GM19043 (cell line): ENCODE measurements around the gene PROP1.
A peak's percentile ranks its signal among the peaks of the same experiment; 100 is the strongest.
"Not testable (repeated sequence)": the region's sequence is repeated elsewhere in the genome, so short reads cannot be mapped to it uniquely, and the experiment has no call there.

ENCODE experiments used
- ATAC-seq: cut with Tn5 transposase; IDR thresholded peaks from one replicate; pipeline ENCODE4 v1.9.1; 2021; ENCODE audit warnings: low read depth; ENCODE audit not compliant: unreplicated experiment

Gene PROP1

DNA sequence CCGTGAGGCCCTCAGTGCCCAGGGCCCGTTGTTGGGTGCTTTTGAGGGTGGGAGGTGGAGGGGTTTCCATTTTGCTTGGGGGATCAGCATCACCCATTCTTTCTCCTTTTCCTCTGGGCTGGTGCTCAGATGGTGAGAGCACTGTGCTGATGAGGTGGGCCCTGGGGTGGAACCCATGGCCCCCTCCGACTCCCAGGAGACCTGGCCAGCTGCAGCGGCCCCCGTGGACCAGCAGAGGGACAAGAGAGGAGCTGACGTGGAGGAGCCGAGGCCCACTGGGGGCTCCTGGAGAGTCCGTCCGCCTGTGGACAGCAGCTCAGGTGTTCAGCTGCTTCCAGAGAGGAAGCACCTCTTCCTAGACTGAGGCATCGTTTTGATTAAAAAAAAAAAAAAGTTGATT, 46.4 kb downstream of the PROP1 start:
- not testable (repeated sequence) for ATAC-seq

- not testable (repeated sequence) for ATAC-seq
Measured at GRCh38 chr5:177949065-177949464, 47.0 kb downstream of the PROP1 start.

GRCh38 chr5:177947912-177948311, 48.1 kb downstream of the PROP1 start:
- not testable (repeated sequence) for ATAC-seq

- peak; percentile 44 for ATAC-seq
Measured at GRCh38 chr5:177945601-177946283, 50.3 kb downstream of the PROP1 start.

DNA sequence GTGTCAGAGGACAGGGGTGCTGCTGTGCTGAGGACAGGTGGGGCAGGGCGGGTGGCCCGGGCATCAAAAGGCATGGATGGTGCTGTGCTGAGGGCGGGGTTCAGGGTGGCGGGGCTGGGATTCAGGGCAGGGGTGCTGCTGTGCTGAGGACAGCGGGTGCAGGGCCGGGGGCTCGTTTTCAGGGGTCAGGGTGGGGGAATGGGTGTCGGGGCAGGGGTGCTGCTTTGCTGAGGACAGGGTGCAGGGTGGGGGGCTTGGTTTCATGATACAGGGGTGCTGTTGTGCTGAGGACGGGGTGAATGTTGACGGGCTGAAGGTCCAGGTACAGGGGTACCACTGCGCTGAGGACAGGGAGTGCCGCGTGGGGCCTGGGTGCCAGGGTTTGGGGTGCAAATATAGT, 50.9 kb downstream of the PROP1 start:
- ATAC-seq = not testable (repeated sequence)

- ATAC-seq = peak; percentile 51
Measured at GRCh38 chr5:177943805-177944736, 52.0 kb downstream of the PROP1 start.

GRCh38 chr5:177942896-177943295, 53.1 kb downstream of the PROP1 start:
- ATAC-seq = not testable (repeated sequence)
